Chondrocyte (in vitro differentiated cells): ENCODE measurements around the gene COL5A1. TPM values are rescaled to one million over a fixed set of nuclear protein-coding genes. Genes with fewer than 3 reads are reported as not detected.

Experiments used
- DNase-seq: peaks from one replicate; pipeline ENCODE4 v3.0.0; 2021; ENCODE audit warnings: mixed read lengths, low spot score
- H3K27ac Mint-ChIP-seq: one replicate; pipeline ENCODE4 v1.8.0; 2021; ENCODE audit warnings: mild to moderate bottlenecking, moderate library complexity, mixed read lengths; ENCODE audit not compliant: unreplicated experiment
- H3K27me3 Mint-ChIP-seq: 2 replicates; pipeline ENCODE4 v1.8.0; 2021; ENCODE audit warnings: low read depth, mixed read lengths
- H3K36me3 Mint-ChIP-seq: 2 replicates; pipeline ENCODE4 v1.8.0; 2021; ENCODE audit warnings: low read depth, mixed read lengths
- H3K4me1 Mint-ChIP-seq: 2 replicates; pipeline ENCODE4 v1.8.0; 2021; ENCODE audit warnings: low read depth, mild to moderate bottlenecking, mixed read lengths
- H3K4me3 Mint-ChIP-seq: one replicate; pipeline ENCODE4 v1.8.0; 2021; ENCODE audit warnings: mild to moderate bottlenecking, moderate library complexity, mixed read lengths; ENCODE audit not compliant: unreplicated experiment
- H3K9me3 Mint-ChIP-seq: 2 replicates; pipeline ENCODE4 v1.8.0; 2021; ENCODE audit warnings: low read depth, mixed read lengths
- CTCF ChIP-seq: fragments of 200-600 bp; sonication (generic); IDR thresholded peaks from 2 replicates; pipeline ENCODE4 v1.5.0; 2021; ENCODE audit warnings: antibody characterized with exemption, mild to moderate bottlenecking, moderate library complexity
- total RNA-seq: library from RNA; stranded (reverse); gene quantifications from 3 replicates; pipeline ENCODE4 v1.2.1, GENCODE V29; 2021

The COL5A1 gene
- total RNA-seq, 1 donor from 2014 or later, result 2,235 TPM

DNA sequence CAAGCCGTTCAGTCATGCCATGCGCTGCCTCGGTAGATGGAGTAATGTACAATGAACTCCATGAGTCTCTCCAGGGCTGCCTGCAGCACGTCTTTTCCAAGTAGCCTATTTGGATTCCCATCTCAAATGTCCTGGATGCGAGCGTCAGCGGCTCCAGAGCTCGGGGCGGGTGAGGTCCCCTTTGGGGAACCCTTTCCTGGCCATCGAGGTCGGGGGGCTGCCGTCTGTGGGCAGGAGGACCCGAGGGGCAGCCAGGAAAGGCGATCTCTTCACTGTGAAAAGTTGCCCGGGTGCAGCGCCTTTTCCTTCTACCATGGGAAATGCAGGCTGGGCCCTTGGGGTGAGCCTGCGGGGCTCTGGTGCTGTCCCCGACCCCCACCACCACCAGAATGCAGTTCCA lies 202.1 kb downstream of the COL5A1 start:
- H3K36me3 Mint-ChIP-seq, result peaks cover 33% of the 10 kb centered on the region

DNA sequence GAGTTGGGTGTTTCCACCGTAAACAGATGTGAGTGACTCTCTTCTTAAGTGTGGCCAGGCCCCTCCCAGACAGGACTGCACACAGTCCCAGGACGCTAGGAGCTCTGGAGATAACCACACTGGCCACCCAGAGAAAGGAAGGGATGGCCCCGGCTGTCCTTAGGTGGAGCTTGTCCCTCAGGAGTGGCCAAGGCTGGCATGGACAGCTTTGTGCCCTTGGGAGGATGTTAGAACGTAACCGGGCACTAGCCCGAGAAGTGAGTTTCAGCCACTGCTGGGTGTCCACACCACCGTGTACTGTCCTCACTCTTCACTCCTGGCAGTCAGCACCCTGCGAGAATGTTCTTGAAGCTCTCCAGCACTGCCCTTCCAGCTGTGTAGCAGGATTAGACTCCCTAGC lies 203.2 kb downstream of the COL5A1 start:
- H3K27me3 Mint-ChIP-seq, result no peaks in the 10 kb centered on the region
- no peak overlapping the region for H3K4me3 Mint-ChIP-seq
- peaks cover 32% of the 10 kb centered on the region for H3K36me3 Mint-ChIP-seq
- H3K9me3 Mint-ChIP-seq, result no peaks in the 10 kb centered on the region
- TF ChIP-seq CTCF, result no peak
- H3K4me1 Mint-ChIP-seq, result peaks cover 11% of the 10 kb centered on the region
- no peak for DNase-seq
- H3K27ac Mint-ChIP-seq, result peak overlapping the region; percentile 36

More for the DNA sequence above, 202.1 kb downstream of the COL5A1 start:
- Mint-ChIP-seq H3K4me1 (peaks cover 11% of the 10 kb centered on the region), H3K27me3 (no peaks in the 10 kb centered on the region), H3K9me3 (no peaks in the 10 kb centered on the region), H3K27ac (peak overlapping the region; percentile 27), H3K4me3 (no peak overlapping the region)
- TF ChIP-seq CTCF, result no peak
- no peak for DNase-seq

- Mint-ChIP-seq H3K4me3 (no peak overlapping the region), H3K27ac (no peak overlapping the region), H3K36me3 (peaks cover 24% of the 10 kb centered on the region), H3K27me3 (no peaks in the 10 kb centered on the region), H3K9me3 (no peaks in the 10 kb centered on the region), H3K4me1 (peaks cover 11% of the 10 kb centered on the region)
- no peak for DNase-seq
- TF ChIP-seq CTCF, result no peak
These were observed 204.6 kb downstream of the COL5A1 start for GRCh38 chr9:134846187-134846586.

GRCh38 chr9:134846699-134847098 lies 205.1 kb downstream of the COL5A1 start:
- no peak for DNase-seq
- Mint-ChIP-seq H3K9me3 (no peaks in the 10 kb centered on the region), H3K4me1 (peaks cover 11% of the 10 kb centered on the region), H3K27me3 (no peaks in the 10 kb centered on the region), H3K36me3 (peaks cover 24% of the 10 kb centered on the region), H3K4me3 (no peak overlapping the region), H3K27ac (no peak overlapping the region)
- TF ChIP-seq CTCF, result no peak

- Mint-ChIP-seq H3K36me3 (peaks cover 21% of the 10 kb centered on the region), H3K4me3 (no peak overlapping the region), H3K9me3 (no peaks in the 10 kb centered on the region), H3K27me3 (no peaks in the 10 kb centered on the region), H3K27ac (no peak overlapping the region), H3K4me1 (peaks cover 11% of the 10 kb centered on the region)
- no peak for TF ChIP-seq CTCF
- DNase-seq, result no peak
These were observed 205.5 kb downstream of the COL5A1 start for GRCh38 chr9:134847138-134847537.
